Measurements from ENCODE around the gene GPX3.

The GPX3 gene

GRCh38 chr5:151008906-151009305 is 11.5 kb upstream of the GPX3 start:
- no peak for TF ChIP-seq CTCF (IDR thresholded peaks at IDR 0.05; ENCODE audit: insufficient read depth, low read depth, low read length, missing control alignments)
- no peak overlapping the region for H3K4me3 ChIP-seq (ENCODE audit: low read depth, low read length)
- DNase-seq (ENCODE audit: low read depth): no peak

DNA sequence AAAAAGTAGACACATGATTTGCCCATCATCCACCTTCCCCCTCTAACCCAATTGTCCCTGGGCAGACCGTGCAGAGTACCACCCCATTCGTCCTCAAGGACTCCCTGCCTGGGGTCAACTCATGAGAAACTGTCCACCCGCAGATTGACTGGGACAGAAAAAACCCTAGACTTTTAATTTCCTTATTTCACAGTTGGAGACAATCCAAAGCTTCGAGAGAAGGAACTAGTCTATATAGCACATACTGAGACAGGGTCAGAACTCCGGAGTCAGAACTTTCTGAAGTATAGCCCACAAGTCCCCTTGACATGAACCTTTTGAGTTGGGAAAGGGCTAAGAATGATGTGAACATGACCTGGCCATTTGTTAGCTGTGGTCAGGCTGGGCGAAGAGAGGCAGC is 7.5 kb upstream of the GPX3 start:
- no peak for TF ChIP-seq CTCF (IDR thresholded peaks at IDR 0.05; ENCODE audit: insufficient read depth, low read depth, low read length, missing control alignments)
- no peak for DNase-seq (ENCODE audit: low read depth)
- no peak overlapping the region for H3K4me3 ChIP-seq (ENCODE audit: low read depth, low read length)

DNA sequence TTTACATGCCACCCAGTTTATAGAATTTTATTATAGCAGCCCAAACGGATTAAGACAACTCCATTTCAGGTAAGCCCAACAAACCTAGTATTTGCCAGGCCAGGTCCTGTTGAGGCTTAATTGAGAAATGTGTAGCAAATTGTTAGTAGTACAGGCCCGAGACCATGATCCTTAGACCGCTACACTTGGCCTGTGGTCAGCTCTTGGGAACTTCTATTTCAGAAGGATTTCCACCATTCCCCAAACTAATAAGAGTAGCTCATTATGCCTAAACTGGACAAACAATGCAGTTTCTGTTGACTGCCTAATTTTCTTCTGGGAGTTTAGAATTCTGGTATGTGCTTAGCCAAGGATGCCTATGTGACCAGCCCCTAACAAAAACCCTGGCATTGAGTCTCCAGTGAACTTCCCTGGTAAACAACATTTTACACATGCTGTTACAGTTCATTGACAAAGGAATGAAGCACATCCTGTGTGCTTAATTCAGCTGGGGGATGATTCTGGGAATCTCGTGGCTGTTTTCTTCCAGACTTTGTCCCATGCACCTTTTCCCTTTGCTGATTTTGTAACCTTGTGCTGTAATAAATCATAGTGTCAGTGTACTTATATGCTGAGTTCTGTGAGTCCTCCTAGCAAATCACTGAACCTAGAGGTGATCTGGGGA is 5.6 kb upstream of the GPX3 start:
- no peak for TF ChIP-seq CTCF (IDR thresholded peaks at IDR 0.05; ENCODE audit: insufficient read depth, low read depth, low read length, missing control alignments)
- no peak for DNase-seq (ENCODE audit: low read depth)
- H3K4me3 ChIP-seq (ENCODE audit: low read depth, low read length): no peak overlapping the region

DNA sequence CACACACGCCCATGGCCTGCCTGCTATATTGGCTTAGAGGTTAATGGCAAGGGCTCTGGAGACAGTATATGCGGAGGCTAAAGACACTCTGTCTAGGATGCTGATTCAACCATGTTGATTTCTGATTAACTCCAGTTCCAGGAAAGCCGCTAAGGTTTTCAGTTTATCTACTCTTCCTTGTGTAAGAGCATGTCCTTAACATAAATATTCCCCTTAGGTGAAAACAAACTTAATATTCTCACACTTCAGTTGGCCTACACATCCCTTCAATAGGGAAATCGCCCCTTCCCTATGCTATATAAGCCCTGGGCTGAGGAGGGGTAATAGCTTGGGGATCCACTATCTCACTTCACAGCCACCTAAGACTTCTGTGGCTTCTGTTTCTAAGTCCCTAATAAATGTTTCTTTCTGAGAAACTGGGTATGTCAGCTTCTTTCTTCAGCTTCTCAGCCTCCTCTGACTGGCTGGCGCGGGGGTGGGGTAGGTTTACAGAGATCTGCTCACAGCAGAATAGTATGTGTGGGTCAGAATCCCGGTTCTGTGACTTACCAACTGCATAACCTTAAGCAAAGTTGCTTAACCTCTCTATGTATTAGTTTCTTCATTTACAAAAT is 4.3 kb upstream of the GPX3 start:
- no peak for TF ChIP-seq CTCF (IDR thresholded peaks at IDR 0.05; ENCODE audit: insufficient read depth, low read depth, low read length, missing control alignments)
- no peak for DNase-seq (ENCODE audit: low read depth)
- no peak overlapping the region for H3K4me3 ChIP-seq (ENCODE audit: low read depth, low read length)

GRCh38 chr5:151016700-151017099 is 3.7 kb upstream of the GPX3 start:
- no peak overlapping the region for H3K4me3 ChIP-seq (ENCODE audit: low read depth, low read length)
- TF ChIP-seq CTCF (IDR thresholded peaks at IDR 0.05; ENCODE audit: insufficient read depth, low read depth, low read length, missing control alignments): no peak
- DNase-seq (ENCODE audit: low read depth): no peak

GRCh38 chr5:151017897-151018296 is 2.5 kb upstream of the GPX3 start:
- DNase-seq (ENCODE audit: low read depth): no peak
- no peak overlapping the region for H3K4me3 ChIP-seq (ENCODE audit: low read depth, low read length)
- no peak for TF ChIP-seq CTCF (IDR thresholded peaks at IDR 0.05; ENCODE audit: insufficient read depth, low read depth, low read length, missing control alignments)

DNA sequence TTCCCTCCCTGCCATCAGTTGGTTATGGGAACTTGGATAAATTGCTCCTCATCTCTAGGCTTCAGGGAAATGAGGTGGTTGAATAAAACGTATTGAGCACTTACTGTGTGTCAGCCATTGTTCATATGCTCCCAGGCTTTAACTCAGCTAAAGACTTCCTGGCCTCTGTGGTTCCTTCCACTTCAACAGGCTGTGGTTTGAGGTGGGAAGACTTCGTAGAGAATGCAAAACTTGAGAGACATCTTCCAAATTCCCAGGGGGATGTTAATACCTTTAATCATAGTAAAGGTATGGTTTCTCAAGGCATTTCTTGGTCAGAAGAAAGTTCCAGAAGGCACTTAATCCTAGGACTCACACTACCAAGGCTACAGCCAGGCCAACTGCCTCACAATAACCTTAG is 1.5 kb upstream of the GPX3 start:
- no peak for DNase-seq (ENCODE audit: low read depth)
- TF ChIP-seq CTCF (IDR thresholded peaks at IDR 0.05; ENCODE audit: insufficient read depth, low read depth, low read length, missing control alignments): no peak
- H3K4me3 ChIP-seq (ENCODE audit: low read depth, low read length): no peak overlapping the region
